Measurements from ENCODE around the gene WAPL.
A peak's percentile ranks its signal among the peaks of the same experiment; 100 is the strongest.
"Not testable (repeated sequence)": the region's sequence is repeated elsewhere in the genome, so short reads cannot be mapped to it uniquely, and the experiment has no call there.

The WAPL gene

GRCh38 chr10:86410542-86411124 is 111.0 kb downstream of the WAPL start:
- no peak for DNase-seq (ENCODE audit: low spot score)

- DNase-seq (ENCODE audit: low spot score), result no peak
Observed at GRCh38 chr10:86409183-86409582, 112.4 kb downstream of the WAPL start.

GRCh38 chr10:86403183-86403797 is 118.3 kb downstream of the WAPL start:
- DNase-seq (ENCODE audit: low spot score), result no peak

GRCh38 chr10:86402283-86402941 is 119.2 kb downstream of the WAPL start:
- DNase-seq (ENCODE audit: low spot score), result no peak

- no peak for DNase-seq (ENCODE audit: low spot score)
Observed at GRCh38 chr10:86401588-86402282, 119.9 kb downstream of the WAPL start.

- DNase-seq (ENCODE audit: low spot score), result peak; percentile 59
Observed at GRCh38 chr10:86400705-86401587, 120.6 kb downstream of the WAPL start.

- peak; percentile 91 for DNase-seq (ENCODE audit: low spot score)
Observed at GRCh38 chr10:86399879-86400704, 121.5 kb downstream of the WAPL start.

GRCh38 chr10:86399514-86399878 is 122.1 kb downstream of the WAPL start:
- no peak for DNase-seq (ENCODE audit: low spot score)

GRCh38 chr10:86397120-86397519 is 124.5 kb downstream of the WAPL start:
- DNase-seq (ENCODE audit: low spot score), result no peak

- DNase-seq (ENCODE audit: low spot score), result no peak
Observed at GRCh38 chr10:86393862-86394455, 127.6 kb downstream of the WAPL start.

- no peak for DNase-seq (ENCODE audit: low spot score)
Observed at GRCh38 chr10:86393362-86393761, 128.2 kb downstream of the WAPL start.

GRCh38 chr10:86392723-86393094 is 128.9 kb downstream of the WAPL start:
- DNase-seq (ENCODE audit: low spot score), result no peak

- no peak for DNase-seq (ENCODE audit: low spot score)
Observed at GRCh38 chr10:86391986-86392722, 129.4 kb downstream of the WAPL start.

- no peak for DNase-seq (ENCODE audit: low spot score)
Observed at GRCh38 chr10:86391236-86391840, 130.3 kb downstream of the WAPL start.

- DNase-seq (ENCODE audit: low spot score), result no peak
Observed at GRCh38 chr10:86390337-86391120, 131.1 kb downstream of the WAPL start.

GRCh38 chr10:86389441-86390193 is 132.0 kb downstream of the WAPL start:
- no peak for DNase-seq (ENCODE audit: low spot score)

GRCh38 chr10:86389109-86389440 is 132.5 kb downstream of the WAPL start:
- DNase-seq (ENCODE audit: low spot score), result not testable (repeated sequence)

GRCh38 chr10:86388119-86388704 is 133.4 kb downstream of the WAPL start:
- no peak for DNase-seq (ENCODE audit: low spot score)

Data from CD4-positive, alpha-beta T cell treated with Interleukin-2 at 100 ng/mL for 4 hours (primary cell).